ENCODE measurements around the gene PTPRU.
A peak's percentile ranks its signal among the peaks of the same experiment; 100 is the strongest.

Gene PTPRU

GRCh38 chr1:29281571-29281970 lies 45.2 kb downstream of the PTPRU start:
- H3K27ac ChIP-seq (ENCODE audit: low read depth, low read length): no peak overlapping the region
- H3K36me3 ChIP-seq (ENCODE audit: control insufficient read depth, insufficient read depth, low read length): 0 out of 2 replicates have a peak, but pooled peaks cover 5% of the 10 kb centered on the region
- peaks cover 21% of the 10 kb centered on the region for H3K4me1 ChIP-seq (ENCODE audit: control insufficient read depth, insufficient read depth, low read length)
- no peaks in the 10 kb centered on the region for H3K27me3 ChIP-seq (ENCODE audit: control insufficient read depth, insufficient read depth, low read length)
- H3K9ac ChIP-seq (ENCODE audit: low read depth, low read length): no peak overlapping the region
- no peak overlapping the region for H3K4me3 ChIP-seq (ENCODE audit: low read depth, low read length)
- H3K9me3 ChIP-seq (ENCODE audit: control insufficient read depth, insufficient read depth, low read length): no peaks in the 10 kb centered on the region

- H3K9ac ChIP-seq (ENCODE audit: low read depth, low read length): no peak overlapping the region
These were observed 46.0 kb downstream of the PTPRU start for GRCh38 chr1:29282135-29282923.

GRCh38 chr1:29282924-29283803 lies 46.8 kb downstream of the PTPRU start:
- Histone ChIP-seq H3K4me1 (ENCODE audit: control insufficient read depth, insufficient read depth, low read length) (peaks cover 17% of the 10 kb centered on the region), H3K9me3 (ENCODE audit: control insufficient read depth, insufficient read depth, low read length) (no peaks in the 10 kb centered on the region), H3K36me3 (ENCODE audit: control insufficient read depth, insufficient read depth, low read length) (0 out of 2 replicates have a peak, but pooled peaks cover 5% of the 10 kb centered on the region), H3K9ac (ENCODE audit: low read depth, low read length) (peak overlapping the region; percentile 15; the same call in 1 of the 2 replicates), H3K27me3 (ENCODE audit: control insufficient read depth, insufficient read depth, low read length) (no peaks in the 10 kb centered on the region), H3K4me3 (ENCODE audit: low read depth, low read length) (peak overlapping the region; percentile 62), H3K27ac (ENCODE audit: low read depth, low read length) (peak overlapping the region; percentile 82)

More at GRCh38 chr1:29282135-29282923, 46.0 kb downstream of the PTPRU start:
- Histone ChIP-seq H3K27ac (ENCODE audit: low read depth, low read length) (peak overlapping the region; percentile 42), H3K36me3 (ENCODE audit: control insufficient read depth, insufficient read depth, low read length) (0 out of 2 replicates have a peak, but pooled peaks cover 5% of the 10 kb centered on the region), H3K4me3 (ENCODE audit: low read depth, low read length) (no peak overlapping the region), H3K4me1 (ENCODE audit: control insufficient read depth, insufficient read depth, low read length) (peaks cover 21% of the 10 kb centered on the region), H3K27me3 (ENCODE audit: control insufficient read depth, insufficient read depth, low read length) (no peaks in the 10 kb centered on the region), H3K9me3 (ENCODE audit: control insufficient read depth, insufficient read depth, low read length) (no peaks in the 10 kb centered on the region)

- H3K4me3 ChIP-seq (ENCODE audit: low read depth, low read length): peak overlapping the region; percentile 62
- H3K4me1 ChIP-seq (ENCODE audit: control insufficient read depth, insufficient read depth, low read length): peaks cover 14% of the 10 kb centered on the region
- no peaks in the 10 kb centered on the region for H3K9me3 ChIP-seq (ENCODE audit: control insufficient read depth, insufficient read depth, low read length)
- H3K27me3 ChIP-seq (ENCODE audit: control insufficient read depth, insufficient read depth, low read length): no peaks in the 10 kb centered on the region
- H3K36me3 ChIP-seq (ENCODE audit: control insufficient read depth, insufficient read depth, low read length): 0 out of 2 replicates have a peak, but pooled peaks cover 2% of the 10 kb centered on the region
- H3K9ac ChIP-seq (ENCODE audit: low read depth, low read length): peak overlapping the region; percentile 15
- H3K27ac ChIP-seq (ENCODE audit: low read depth, low read length): peak overlapping the region; percentile 82
These were observed 47.5 kb downstream of the PTPRU start for GRCh38 chr1:29283804-29284195.

- Histone ChIP-seq H3K9ac (ENCODE audit: low read depth, low read length) (no peak overlapping the region), H3K27ac (ENCODE audit: low read depth, low read length) (no peak overlapping the region), H3K9me3 (ENCODE audit: control insufficient read depth, insufficient read depth, low read length) (no peaks in the 10 kb centered on the region), H3K27me3 (ENCODE audit: control insufficient read depth, insufficient read depth, low read length) (no peaks in the 10 kb centered on the region), H3K4me1 (ENCODE audit: control insufficient read depth, insufficient read depth, low read length) (peaks cover 14% of the 10 kb centered on the region), H3K4me3 (ENCODE audit: low read depth, low read length) (no peak overlapping the region; the same call in 1 of the 2 replicates), H3K36me3 (ENCODE audit: control insufficient read depth, insufficient read depth, low read length) (no peaks in the 10 kb centered on the region)
These were observed 48.1 kb downstream of the PTPRU start for GRCh38 chr1:29284286-29284960.

- Histone ChIP-seq H3K4me3 (ENCODE audit: low read depth, low read length) (no peak overlapping the region), H3K9ac (ENCODE audit: low read depth, low read length) (no peak overlapping the region), H3K4me1 (ENCODE audit: control insufficient read depth, insufficient read depth, low read length) (peaks cover 14% of the 10 kb centered on the region), H3K36me3 (ENCODE audit: control insufficient read depth, insufficient read depth, low read length) (no peaks in the 10 kb centered on the region), H3K27me3 (ENCODE audit: control insufficient read depth, insufficient read depth, low read length) (no peaks in the 10 kb centered on the region), H3K27ac (ENCODE audit: low read depth, low read length) (no peak overlapping the region), H3K9me3 (ENCODE audit: control insufficient read depth, insufficient read depth, low read length) (no peaks in the 10 kb centered on the region)
These were observed 48.7 kb downstream of the PTPRU start for GRCh38 chr1:29284961-29285560.

GRCh38 chr1:29285771-29286170 lies 49.4 kb downstream of the PTPRU start:
- Histone ChIP-seq H3K27me3 (ENCODE audit: control insufficient read depth, insufficient read depth, low read length) (no peaks in the 10 kb centered on the region), H3K4me1 (ENCODE audit: control insufficient read depth, insufficient read depth, low read length) (peaks cover 14% of the 10 kb centered on the region), H3K4me3 (ENCODE audit: low read depth, low read length) (no peak overlapping the region), H3K9me3 (ENCODE audit: control insufficient read depth, insufficient read depth, low read length) (no peaks in the 10 kb centered on the region), H3K36me3 (ENCODE audit: control insufficient read depth, insufficient read depth, low read length) (no peaks in the 10 kb centered on the region), H3K27ac (ENCODE audit: low read depth, low read length) (no peak overlapping the region), H3K9ac (ENCODE audit: low read depth, low read length) (no peak overlapping the region)

GRCh38 chr1:29286194-29286767 lies 50.0 kb downstream of the PTPRU start:
- Histone ChIP-seq H3K27me3 (ENCODE audit: control insufficient read depth, insufficient read depth, low read length) (no peaks in the 10 kb centered on the region), H3K4me3 (ENCODE audit: low read depth, low read length) (no peak overlapping the region), H3K27ac (ENCODE audit: low read depth, low read length) (no peak overlapping the region), H3K9ac (ENCODE audit: low read depth, low read length) (no peak overlapping the region), H3K36me3 (ENCODE audit: control insufficient read depth, insufficient read depth, low read length) (no peaks in the 10 kb centered on the region), H3K9me3 (ENCODE audit: control insufficient read depth, insufficient read depth, low read length) (no peaks in the 10 kb centered on the region), H3K4me1 (ENCODE audit: control insufficient read depth, insufficient read depth, low read length) (peaks cover 13% of the 10 kb centered on the region)

GRCh38 chr1:29289493-29289892 lies 53.2 kb downstream of the PTPRU start:
- no peaks in the 10 kb centered on the region for H3K4me1 ChIP-seq (ENCODE audit: control insufficient read depth, insufficient read depth, low read length)
- H3K27ac ChIP-seq (ENCODE audit: low read depth, low read length): no peak overlapping the region
- H3K36me3 ChIP-seq (ENCODE audit: control insufficient read depth, insufficient read depth, low read length): peaks cover 9% of the 10 kb centered on the region
- H3K9ac ChIP-seq (ENCODE audit: low read depth, low read length): no peak overlapping the region
- no peaks in the 10 kb centered on the region for H3K9me3 ChIP-seq (ENCODE audit: control insufficient read depth, insufficient read depth, low read length)
- no peaks in the 10 kb centered on the region for H3K27me3 ChIP-seq (ENCODE audit: control insufficient read depth, insufficient read depth, low read length)
- H3K4me3 ChIP-seq (ENCODE audit: low read depth, low read length): no peak overlapping the region

- Histone ChIP-seq H3K9ac (ENCODE audit: low read depth, low read length) (no peak overlapping the region), H3K4me1 (ENCODE audit: control insufficient read depth, insufficient read depth, low read length) (no peaks in the 10 kb centered on the region), H3K9me3 (ENCODE audit: control insufficient read depth, insufficient read depth, low read length) (no peaks in the 10 kb centered on the region), H3K4me3 (ENCODE audit: low read depth, low read length) (no peak overlapping the region), H3K27me3 (ENCODE audit: control insufficient read depth, insufficient read depth, low read length) (no peaks in the 10 kb centered on the region), H3K36me3 (ENCODE audit: control insufficient read depth, insufficient read depth, low read length) (peaks cover 9% of the 10 kb centered on the region), H3K27ac (ENCODE audit: low read depth, low read length) (no peak overlapping the region)
These were observed 54.2 kb downstream of the PTPRU start for GRCh38 chr1:29290414-29290985.
